GM19351 (cell line): ENCODE results near the gene TCEA3.

Experiments used
- ATAC-seq: cut with Tn5 transposase; IDR thresholded peaks from one replicate; pipeline ENCODE4 v1.9.1; 2021; ENCODE audit warnings: mild to moderate bottlenecking, moderate library complexity; ENCODE audit not compliant: unreplicated experiment

The TCEA3 gene

DNA sequence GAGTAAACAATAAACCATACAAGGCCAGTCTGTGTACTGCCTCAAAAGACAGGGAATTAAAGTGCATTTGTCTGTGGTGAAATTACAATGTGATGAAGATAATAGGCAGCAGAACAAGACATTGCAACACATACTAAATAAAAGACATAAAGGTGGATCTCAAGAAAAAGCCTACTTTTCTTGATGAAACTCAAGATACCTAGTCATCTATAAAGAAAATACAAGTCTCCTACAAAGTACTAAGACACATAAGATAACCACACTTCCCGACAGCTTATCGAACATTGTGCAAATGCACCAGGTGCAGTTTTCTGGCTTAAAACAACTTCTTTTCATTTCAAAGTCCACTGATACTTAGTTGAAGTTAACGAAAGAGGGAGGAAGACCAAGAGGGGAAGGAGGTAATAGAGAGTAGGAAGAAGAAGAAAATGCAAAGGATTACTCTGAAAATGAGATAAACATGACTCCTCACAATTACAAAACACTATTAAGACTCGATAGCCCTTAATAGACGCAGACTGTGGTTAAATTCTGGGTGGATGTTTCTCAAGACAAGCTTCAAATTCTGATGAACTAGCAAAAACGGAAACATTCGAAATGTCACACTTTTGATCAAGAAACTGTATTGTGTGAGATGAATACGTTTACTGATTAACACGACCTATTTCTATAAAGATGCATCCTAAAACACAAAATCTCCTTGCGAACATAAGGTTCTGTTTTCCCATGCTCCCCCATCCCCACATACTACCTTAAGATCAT, 82.4 kb downstream of the TCEA3 start:
- no peak for ATAC-seq

- ATAC-seq: no peak
These were observed 84.9 kb downstream of the TCEA3 start for GRCh38 chr1:23339632-23340031.

DNA sequence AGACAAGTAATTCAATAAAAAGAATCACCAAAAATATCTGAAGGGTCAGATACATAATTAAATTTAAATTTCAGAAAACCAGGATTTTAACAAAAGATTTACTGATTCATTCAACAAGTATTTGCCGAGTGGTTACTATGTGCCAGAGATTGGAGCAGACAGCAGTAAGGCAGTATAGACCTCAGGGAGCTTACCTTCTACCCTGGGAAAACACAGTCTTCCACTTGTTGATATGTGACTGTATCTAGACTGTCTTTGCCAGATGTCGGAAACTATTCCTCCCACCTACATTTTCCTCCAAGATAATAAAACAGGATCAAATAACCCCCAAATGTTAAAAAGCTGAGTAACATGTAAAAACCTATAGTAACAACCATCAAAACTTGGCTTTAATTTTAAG, 86.7 kb downstream of the TCEA3 start:
- no peak for ATAC-seq

DNA sequence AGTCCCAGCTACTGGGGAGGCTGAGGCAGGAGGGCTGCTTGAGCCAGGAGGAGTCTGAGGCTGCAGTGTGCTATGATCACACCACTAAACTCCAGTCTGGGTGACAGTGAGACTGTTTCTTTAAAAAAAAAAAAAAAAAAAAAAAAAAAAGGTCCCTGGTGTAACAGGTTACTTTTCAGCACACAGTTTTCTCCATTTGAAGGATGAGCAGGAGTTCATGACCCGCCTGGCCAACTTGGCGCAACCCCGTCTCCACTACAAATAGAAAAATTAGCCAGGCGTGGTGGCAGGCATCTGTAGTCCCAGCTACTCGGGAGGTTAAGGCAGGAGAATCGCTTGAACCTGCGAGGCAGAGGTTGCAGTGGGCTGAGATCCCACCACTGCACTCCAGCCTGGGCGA, 92.8 kb downstream of the TCEA3 start:
- ATAC-seq: no peak
